GM19099 (cell line): ENCODE results near the gene CAND2.
A peak's percentile ranks its signal among the peaks of the same experiment; 100 is the strongest.

Experiments used
- POLR2A ChIP-seq: IDR thresholded peaks from 3 replicates; pipeline ENCODE4 v1.6.1; 2011; ENCODE audit warnings: low read depth; ENCODE audit not compliant: insufficient read length; ENCODE audit errors: extremely low read depth

CAND2 gene

DNA sequence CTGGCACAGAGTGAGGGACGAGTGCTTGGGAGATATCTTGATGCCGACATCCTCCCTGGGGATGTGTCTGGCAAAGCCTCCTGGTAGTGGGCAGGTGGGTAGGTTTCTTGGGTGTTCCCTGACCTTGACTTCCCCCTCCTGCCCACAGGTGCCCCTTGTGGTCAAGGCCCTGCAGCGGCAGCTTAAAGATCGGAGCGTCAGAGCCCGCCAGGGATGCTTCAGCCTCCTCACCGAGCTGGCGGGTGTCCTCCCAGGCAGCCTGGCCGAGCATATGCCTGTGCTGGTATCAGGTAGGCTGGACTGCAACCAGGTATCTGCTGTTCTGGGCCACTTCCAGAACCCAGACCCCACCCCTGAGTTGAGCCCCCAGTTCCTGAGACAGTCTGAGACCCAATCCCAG is 19.2 kb downstream of the CAND2 start:
- no peak for TF ChIP-seq POLR2A

- TF ChIP-seq POLR2A: no peak
These were observed 20.3 kb downstream of the CAND2 start for GRCh38 chr3:12816521-12817342.

DNA sequence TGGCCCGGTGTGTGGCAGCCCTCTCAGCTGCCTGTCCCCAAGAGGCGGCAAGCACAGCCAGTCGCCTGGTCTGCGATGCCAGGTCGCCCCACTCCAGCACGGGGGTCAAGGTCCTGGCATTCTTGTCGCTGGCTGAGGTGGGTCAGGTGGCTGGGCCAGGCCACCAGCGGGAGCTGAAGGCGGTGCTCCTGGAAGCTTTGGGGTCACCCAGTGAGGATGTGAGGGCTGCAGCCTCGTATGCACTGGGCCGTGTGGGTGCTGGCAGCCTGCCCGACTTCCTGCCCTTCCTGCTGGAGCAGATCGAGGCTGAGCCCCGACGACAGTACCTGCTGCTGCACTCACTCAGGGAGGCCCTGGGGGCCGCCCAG is 20.8 kb downstream of the CAND2 start:
- TF ChIP-seq POLR2A: no peak

- TF ChIP-seq POLR2A: no peak
These were observed 21.8 kb downstream of the CAND2 start for GRCh38 chr3:12818273-12818672.

DNA sequence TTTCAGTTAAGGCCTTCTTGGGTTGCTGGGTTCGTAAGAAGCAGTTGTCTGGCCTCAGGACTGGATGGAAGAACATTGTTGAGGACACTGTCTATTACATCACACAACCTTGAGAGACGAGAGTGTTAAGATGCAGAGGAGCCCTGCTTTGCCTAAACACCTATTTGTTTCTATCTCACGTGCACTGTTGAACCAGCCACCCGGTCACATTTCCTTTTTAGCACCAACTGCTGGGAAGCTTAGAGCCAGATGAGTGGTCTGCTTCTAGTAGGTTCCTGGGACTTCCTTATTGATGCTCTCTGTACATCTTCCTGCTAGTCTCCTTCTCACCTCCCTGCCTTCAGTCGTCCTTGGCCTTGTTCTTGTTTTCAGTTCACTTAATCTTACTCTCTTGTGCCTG is 22.3 kb downstream of the CAND2 start:
- TF ChIP-seq POLR2A: no peak

DNA sequence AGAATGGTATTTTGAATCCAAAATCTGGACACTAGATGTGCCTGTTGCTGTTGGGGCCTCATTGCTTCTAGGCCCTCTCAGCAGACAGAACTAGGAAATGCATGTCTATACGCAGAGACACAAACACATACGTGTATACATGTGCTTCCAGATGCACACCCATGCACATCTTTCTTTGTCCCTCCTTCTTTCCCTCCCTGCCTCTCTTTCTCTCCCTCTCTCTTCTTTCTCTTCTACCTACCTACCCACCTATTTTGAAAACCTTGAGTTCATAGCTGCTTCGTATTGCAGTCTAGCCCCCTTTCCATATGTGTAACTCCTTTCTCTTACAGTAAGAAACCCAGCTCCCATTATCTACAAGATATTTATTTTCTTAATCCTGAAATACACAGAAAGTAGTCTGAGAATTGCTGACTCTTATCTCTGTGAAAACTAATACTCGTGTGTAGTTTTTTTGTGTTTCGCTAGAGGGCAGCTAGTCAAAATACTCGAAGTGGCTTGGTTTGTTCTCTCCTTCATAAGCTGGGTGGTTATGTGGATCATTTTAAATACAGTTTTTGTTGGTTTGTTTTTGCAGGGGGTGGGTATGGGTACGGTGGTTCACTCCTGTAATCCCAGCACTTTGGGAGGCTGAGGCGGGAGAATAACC is 26.4 kb downstream of the CAND2 start:
- TF ChIP-seq POLR2A: no peak

GRCh38 chr3:12824299-12824698 is 27.8 kb downstream of the CAND2 start:
- no peak for TF ChIP-seq POLR2A

DNA sequence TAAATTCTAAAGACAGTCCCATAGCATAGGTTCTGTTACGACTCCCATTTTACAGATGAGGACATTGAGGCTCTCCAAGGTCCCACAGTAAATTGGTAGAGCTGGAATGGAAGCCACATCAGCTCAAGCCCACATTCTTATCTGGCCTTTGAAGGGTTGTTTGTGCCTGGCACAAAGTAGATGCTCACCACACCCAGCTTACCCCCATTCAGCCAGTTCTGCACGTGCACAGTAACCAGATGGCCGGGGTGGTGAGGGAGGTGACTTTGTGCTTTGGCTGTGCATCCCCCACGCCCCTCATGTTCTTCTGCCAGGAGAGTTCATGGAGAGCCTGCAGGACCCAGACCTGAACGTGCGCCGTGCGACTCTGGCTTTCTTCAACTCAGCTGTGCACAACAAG is 28.7 kb downstream of the CAND2 start:
- TF ChIP-seq POLR2A: no peak

DNA sequence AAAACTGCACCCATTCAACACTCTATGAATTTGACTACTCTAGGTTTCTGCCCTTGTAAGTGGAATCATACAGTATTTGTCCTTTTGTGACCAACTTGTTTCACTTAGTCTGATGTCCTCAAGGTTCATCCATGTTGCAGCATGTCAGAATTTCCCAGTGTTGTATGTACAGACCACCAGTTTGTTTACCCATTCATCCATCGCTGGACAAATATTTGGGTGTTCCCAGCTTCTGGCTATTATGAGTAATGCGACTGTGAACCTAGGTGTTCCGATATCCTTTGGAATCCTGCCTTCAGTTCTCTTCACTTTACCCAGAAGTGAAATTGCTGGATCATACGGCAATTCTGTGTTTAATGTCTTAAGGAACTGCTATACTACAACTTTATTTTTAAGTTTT is 32.3 kb downstream of the CAND2 start:
- TF ChIP-seq POLR2A: no peak

DNA sequence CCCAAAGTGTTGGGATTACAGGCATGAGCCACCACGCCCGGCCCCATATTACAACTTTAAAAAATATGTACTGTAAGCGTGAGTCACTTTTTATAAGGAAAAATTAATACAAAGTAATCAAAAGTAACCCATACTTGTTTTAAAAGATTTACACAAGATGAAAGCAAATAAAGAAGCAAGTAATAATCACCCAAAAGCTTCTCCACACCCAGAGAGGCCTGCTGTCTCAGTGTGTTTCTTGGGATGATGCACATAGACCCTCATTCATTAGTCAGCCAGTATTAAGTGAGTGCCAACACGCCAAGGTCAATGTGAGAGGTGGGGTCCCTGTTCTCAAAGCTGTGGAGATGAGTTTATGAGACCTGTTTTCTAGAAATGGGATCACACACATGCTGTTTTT is 32.9 kb downstream of the CAND2 start:
- no peak for TF ChIP-seq POLR2A

DNA sequence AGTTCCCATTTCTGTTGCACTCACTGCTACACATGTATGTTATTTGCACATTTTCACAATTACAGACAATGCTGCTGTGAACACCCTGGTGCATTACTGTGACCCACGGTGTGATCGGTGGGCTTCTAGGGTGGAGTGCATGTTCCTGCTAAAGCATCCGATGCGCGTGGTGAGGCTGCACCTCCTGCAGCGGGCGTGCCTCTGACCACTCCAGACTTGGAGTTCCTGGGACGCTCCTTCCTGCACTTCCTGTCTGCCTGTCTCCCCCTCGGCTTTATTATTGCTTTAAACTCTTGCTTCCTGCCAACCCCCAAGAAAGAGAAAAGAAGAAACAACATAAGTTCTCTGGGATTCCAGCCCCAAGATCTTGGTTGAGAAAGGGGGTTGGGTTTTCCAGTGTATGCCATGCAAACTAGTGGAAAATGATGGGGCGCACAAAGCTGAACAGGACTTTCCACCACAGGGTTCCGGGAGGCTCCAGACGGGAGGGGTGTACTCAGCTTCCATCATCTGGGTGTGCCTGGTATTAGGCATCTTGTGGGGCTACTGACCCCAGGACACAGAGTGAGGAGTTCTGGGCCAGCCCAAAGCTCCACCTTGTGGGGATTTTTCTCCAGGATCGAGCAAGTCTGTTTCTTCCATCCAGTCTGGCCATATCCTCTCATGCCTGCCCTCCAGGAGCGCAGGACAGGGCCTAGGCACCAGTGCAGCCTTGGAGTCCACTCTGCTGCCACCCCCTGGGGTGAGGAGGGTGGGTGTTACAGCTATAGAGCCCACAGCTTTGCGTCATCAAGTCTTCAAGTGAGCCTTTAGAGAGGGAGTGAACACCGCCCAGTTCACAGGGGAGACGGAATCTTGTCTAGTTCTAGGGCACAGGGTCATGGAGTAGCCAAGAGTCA is 33.7 kb downstream of the CAND2 start:
- peak; percentile 14 for TF ChIP-seq POLR2A

- no peak for TF ChIP-seq POLR2A
These were observed 34.3 kb downstream of the CAND2 start for GRCh38 chr3:12830785-12831156.

GRCh38 chr3:12831301-12831866 is 34.9 kb downstream of the CAND2 start:
- no peak for TF ChIP-seq POLR2A

DNA sequence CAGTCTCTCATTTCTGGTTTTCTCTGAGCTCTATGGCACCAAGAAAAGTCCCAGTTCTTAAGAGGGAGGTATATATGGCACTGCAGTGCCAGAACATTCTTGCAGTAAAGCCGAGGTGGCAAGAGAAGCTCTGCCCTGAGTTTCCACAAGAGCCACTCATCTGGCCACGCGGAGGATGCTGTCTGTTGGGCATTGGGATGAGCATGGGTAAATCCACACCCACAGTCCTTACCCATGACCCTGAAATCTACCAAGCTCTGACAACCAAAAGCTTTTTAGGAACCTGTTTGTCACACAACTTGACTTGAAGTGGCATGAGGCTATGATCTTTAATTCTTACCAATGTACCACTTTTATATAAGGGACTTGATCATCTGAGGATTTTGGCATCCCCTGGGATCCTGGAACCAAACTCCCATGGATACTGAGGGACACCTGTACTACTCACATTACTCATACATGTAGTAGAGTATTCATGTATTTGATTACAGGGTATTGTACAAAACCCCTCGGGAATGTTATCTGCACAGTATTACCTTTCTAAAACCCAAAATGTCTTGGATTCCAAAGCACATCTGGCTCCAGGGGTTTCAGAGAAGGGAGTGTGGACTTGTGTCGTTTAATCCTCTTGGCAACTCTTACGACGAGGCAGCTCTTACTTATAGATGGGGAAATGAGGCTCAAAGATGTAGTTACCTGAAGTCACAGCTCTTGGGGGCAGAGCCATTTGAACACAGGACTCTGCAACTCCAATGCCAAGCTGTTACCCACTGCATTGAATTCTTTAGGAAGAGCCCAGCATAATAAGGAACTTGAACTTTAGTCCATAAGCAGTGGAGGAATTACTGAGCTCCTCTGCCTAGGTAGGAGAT is 36.1 kb downstream of the CAND2 start:
- peak; percentile 25 for TF ChIP-seq POLR2A
